Lower leg skin (tissue), 3 donors: ENCODE results near the gene ZNF600.
"Not testable (repeated sequence)": the region's sequence is repeated elsewhere in the genome, so short reads cannot be mapped to it uniquely, and the experiment has no call there.

Experiments
- CTCF ChIP-seq, 3 donors: fragments of 450-650 bp; IDR thresholded peaks; one replicate each; pipeline ENCODE4 v1.5.1; 2016; ENCODE audit warnings: antibody characterized with exemption in 3 of 3, mild to moderate bottlenecking in 3 of 3, moderate library complexity in 2 of 3
- POLR2A ChIP-seq, 2 donors: fragments of 450-650 bp; IDR thresholded peaks; one replicate each; pipeline ENCODE4 v1.6.1; 2016 to 2017; ENCODE audit warnings: antibody characterized with exemption in 2 of 2, mild to moderate bottlenecking in 1 of 2, moderate library complexity in 1 of 2

GRCh38 chr19:52799950-52800640 lies 13.5 kb upstream of the ZNF600 start:
- not testable (repeated sequence) for TF ChIP-seq CTCF, POLR2A (IDR thresholded peaks at IDR 0.05)
